ENCODE results near the gene UBE2G2. TPM values are rescaled to one million over a fixed set of nuclear protein-coding genes. Genes with fewer than 3 reads are reported as not detected.

Gene UBE2G2
- total RNA-seq, 3 donors from 2014 or later, result 64.2 to 85.4 (median 66.8) TPM

- Histone ChIP-seq H3K9me3 (no peaks in the 10 kb centered on the region), H3K4me1 (ENCODE audit: low read depth) (no peaks in the 10 kb centered on the region), H3K4me3 (no peak overlapping the region), H3K36me3 (ENCODE audit: low read depth) (no peaks in the 10 kb centered on the region)
- ATAC-seq, result no peak
- no peak for DNase-seq
- intact Hi-C loops (cut with DNase I, micrococcal nuclease), result no loop called here
- no peak for TF ChIP-seq CTCF (IDR thresholded peaks at IDR 0.05)
Observed at GRCh38 chr21:44722731-44723130, 78.9 kb downstream of the UBE2G2 start.

GRCh38 chr21:44720170-44720569 lies 81.5 kb downstream of the UBE2G2 start:
- Histone ChIP-seq H3K4me3 (no peak overlapping the region), H3K4me1 (ENCODE audit: low read depth) (no peaks in the 10 kb centered on the region), H3K36me3 (ENCODE audit: low read depth) (no peaks in the 10 kb centered on the region), H3K9me3 (no peaks in the 10 kb centered on the region)
- DNase-seq (no peak), ATAC-seq (no peak)
- TF ChIP-seq CTCF (IDR thresholded peaks at IDR 0.05), result no peak
- intact Hi-C loops (cut with DNase I, micrococcal nuclease), result no loop called here

Other genes starting within 250 kb of the UBE2G2 start
- gene KRTAP10-3, start 243.0 kb downstream of the UBE2G2 start, total RNA-seq, result not detected
- not detected for gene KRTAP10-4, start 228.1 kb downstream of the UBE2G2 start, total RNA-seq
- not detected for gene KRTAP10-5, start 221.2 kb downstream of the UBE2G2 start, total RNA-seq
- not detected for gene KRTAP10-6, start 209.3 kb downstream of the UBE2G2 start, total RNA-seq
- gene KRTAP10-7, start 201.2 kb downstream of the UBE2G2 start, total RNA-seq, result not detected
- gene KRTAP10-8, start 189.7 kb downstream of the UBE2G2 start, total RNA-seq, result not detected
- gene KRTAP10-9, start 174.7 kb downstream of the UBE2G2 start, total RNA-seq, result not detected
- gene KRTAP10-10, start 164.5 kb downstream of the UBE2G2 start, total RNA-seq, result not detected
- not detected for gene KRTAP10-11, start 155.4 kb downstream of the UBE2G2 start, total RNA-seq
- not detected for gene KRTAP12-4, start 147.2 kb downstream of the UBE2G2 start, total RNA-seq
- not detected for gene KRTAP12-3, start 143.9 kb downstream of the UBE2G2 start, total RNA-seq
- gene KRTAP12-2, start 134.9 kb downstream of the UBE2G2 start, total RNA-seq, result not detected
- not detected for gene KRTAP12-1, start 119.7 kb downstream of the UBE2G2 start, total RNA-seq
- not detected for gene KRTAP10-12, start 104.6 kb downstream of the UBE2G2 start, total RNA-seq
- under 1 TPM in 1 of 3 donors, not detected in 2; 0.28 TPM for gene TSPEAR, start 90.2 kb downstream of the UBE2G2 start, total RNA-seq
- 10 to 100 TPM; 68.9 to 76.9 (median 69.4) TPM for gene SUMO3, start 16.2 kb upstream of the UBE2G2 start, total RNA-seq
- gene PTTG1IP, start 71.9 kb upstream of the UBE2G2 start, total RNA-seq, result 100 to 1,000 TPM; 202 to 391 (median 286) TPM
- gene ITGB2, start 119.1 kb upstream of the UBE2G2 start, total RNA-seq, result 10 to 100 TPM; 10.8 to 52.3 (median 51.1) TPM
- gene SLX9, start 138.2 kb upstream of the UBE2G2 start, total RNA-seq, result 10 to 100 TPM; 19.8 to 42.2 (median 20.9) TPM